ENCODE data around the gene TUBG1. TPM values are rescaled to one million over a fixed set of nuclear protein-coding genes. Genes with fewer than 3 reads are reported as not detected.

The TUBG1 gene
- total and polyA plus RNA-seq, 7 donors, result 16.2 to 39.2 (median 25.7) TPM

DNA sequence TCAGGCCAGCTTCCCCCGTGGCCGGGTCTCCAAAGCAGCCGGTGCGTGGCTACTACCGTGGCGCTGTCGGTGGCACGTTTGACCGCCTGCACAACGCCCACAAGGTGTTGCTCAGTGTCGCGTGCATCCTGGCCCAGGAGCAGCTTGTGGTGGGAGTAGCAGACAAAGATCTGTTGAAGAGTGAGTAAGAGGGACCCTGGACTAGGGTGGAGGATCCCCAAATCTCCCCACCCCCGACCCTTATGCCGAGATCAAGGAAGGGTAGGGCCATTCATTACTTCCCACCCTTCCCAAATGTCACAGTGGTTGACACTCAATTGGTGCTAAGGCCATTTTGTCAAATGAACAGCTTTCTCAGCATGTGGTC is 46.4 kb upstream of the TUBG1 start:
- TF ChIP-seq POLR2A (IDR thresholded peaks at IDR 0.05), result no peak
- TF ChIP-seq, protein P1, sequence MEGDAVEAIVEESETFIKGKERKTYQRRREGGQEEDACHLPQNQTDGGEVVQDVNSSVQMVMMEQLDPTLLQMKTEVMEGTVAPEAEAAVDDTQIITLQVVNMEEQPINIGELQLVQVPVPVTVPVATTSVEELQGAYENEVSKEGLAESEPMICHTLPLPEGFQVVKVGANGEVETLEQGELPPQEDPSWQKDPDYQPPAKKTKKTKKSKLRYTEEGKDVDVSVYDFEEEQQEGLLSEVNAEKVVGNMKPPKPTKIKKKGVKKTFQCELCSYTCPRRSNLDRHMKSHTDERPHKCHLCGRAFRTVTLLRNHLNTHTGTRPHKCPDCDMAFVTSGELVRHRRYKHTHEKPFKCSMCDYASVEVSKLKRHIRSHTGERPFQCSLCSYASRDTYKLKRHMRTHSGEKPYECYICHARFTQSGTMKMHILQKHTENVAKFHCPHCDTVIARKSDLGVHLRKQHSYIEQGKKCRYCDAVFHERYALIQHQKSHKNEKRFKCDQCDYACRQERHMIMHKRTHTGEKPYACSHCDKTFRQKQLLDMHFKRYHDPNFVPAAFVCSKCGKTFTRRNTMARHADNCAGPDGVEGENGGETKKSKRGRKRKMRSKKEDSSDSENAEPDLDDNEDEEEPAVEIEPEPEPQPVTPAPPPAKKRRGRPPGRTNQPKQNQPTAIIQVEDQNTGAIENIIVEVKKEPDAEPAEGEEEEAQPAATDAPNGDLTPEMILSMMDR (IDR thresholded peaks at IDR 0.05), result no peak
- TF ChIP-seq EP300 (IDR thresholded peaks at IDR 0.05), result no peak
- no peak for TF ChIP-seq POLR2AphosphoS5 (IDR thresholded peaks at IDR 0.05)
- H3K27me3 ChIP-seq, result no peaks in the 10 kb centered on the region
- peaks cover 0 to 52% (median 47%) of the 10 kb centered on the region in 4 donors for H3K4me1 ChIP-seq
- H3K36me3 ChIP-seq, result peaks cover 7 to 24% (median 18%) of the 10 kb centered on the region in 4 donors
- DNase-seq, result no peak
- H3K4me3 ChIP-seq, result peak overlapping the region; percentile 67 to 95 (median 80)
- peak overlapping the region; percentile 81 to 90 (median 86) for H3K27ac ChIP-seq
- intact Hi-C loops (cut with DNase I), result no loop called here
- 31 to 72% methylated on average over 14 of the region's 14 CpGs for WGBS, 2 donors
- H3K9me3 ChIP-seq, result no peaks in the 10 kb centered on the region

DNA sequence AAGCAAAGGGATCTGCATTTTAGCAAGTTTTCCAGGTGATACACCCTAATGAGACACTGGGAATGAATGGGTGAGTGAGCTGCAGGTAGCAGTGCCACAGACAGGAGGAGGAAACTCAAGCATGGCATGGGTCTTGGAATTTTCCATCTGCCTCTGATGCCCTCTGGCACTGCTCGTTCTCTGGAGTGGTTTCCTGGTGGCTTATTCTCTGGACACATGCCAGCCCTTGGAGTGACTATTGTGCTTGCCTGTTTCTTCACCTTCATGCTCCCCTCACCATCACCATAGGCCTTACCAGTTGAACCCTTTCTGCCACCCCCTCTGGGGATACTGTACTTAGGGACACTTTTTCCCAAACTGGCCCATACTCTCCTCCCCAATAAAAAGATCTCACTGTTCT is 45.9 kb upstream of the TUBG1 start:
- DNase-seq, result no peak
- no peaks in the 10 kb centered on the region for H3K9me3 ChIP-seq
- H3K36me3 ChIP-seq, result peaks cover 7 to 25% (median 18%) of the 10 kb centered on the region in 4 donors
- intact Hi-C loops (cut with DNase I), result no loop called here
- peak overlapping the region in 1 of 4 donors; percentile 95 for H3K4me3 ChIP-seq
- whole genome bisulfite sequencing, 2 donors, result 5 to 47% methylated on average over 1 of the region's 1 CpG
- H3K27me3 ChIP-seq, result no peaks in the 10 kb centered on the region
- peak overlapping the region in 1 of 4 donors; percentile 90 for H3K27ac ChIP-seq
- H3K4me1 ChIP-seq, result peaks cover 0 to 56% (median 51%) of the 10 kb centered on the region in 4 donors
- no peak for TF ChIP-seq POLR2AphosphoS5 (IDR thresholded peaks at IDR 0.05)
- TF ChIP-seq, protein P1 (IDR thresholded peaks at IDR 0.05), result no peak
- no peak for TF ChIP-seq POLR2A (IDR thresholded peaks at IDR 0.05)
- TF ChIP-seq EP300 (IDR thresholded peaks at IDR 0.05), result no peak

DNA sequence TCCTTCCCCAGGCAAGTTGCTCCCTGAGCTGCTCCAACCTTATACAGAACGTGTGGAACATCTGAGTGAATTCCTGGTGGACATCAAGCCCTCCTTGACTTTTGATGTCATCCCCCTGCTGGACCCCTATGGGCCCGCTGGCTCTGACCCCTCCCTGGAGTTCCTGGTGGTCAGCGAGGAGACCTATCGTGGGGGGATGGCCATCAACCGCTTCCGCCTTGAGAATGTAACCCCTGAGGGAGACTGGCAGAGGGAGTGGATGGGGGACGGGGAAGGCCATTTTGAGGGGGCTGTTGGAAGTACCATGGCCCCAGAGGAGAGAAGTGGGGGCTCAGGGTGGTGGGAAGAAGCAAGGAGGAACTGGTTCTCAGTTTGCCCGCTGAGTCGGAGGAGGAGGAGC is 45.5 kb upstream of the TUBG1 start:
- H3K36me3 ChIP-seq, result peaks cover 9 to 29% (median 20%) of the 10 kb centered on the region in 4 donors
- H3K4me3 ChIP-seq, result no peak overlapping the region
- DNase-seq, result no peak
- no peaks in the 10 kb centered on the region for H3K9me3 ChIP-seq
- intact Hi-C loops (cut with DNase I), result no loop called here
- H3K4me1 ChIP-seq, result peaks cover 0 to 60% (median 53%) of the 10 kb centered on the region in 4 donors
- TF ChIP-seq POLR2AphosphoS5 (IDR thresholded peaks at IDR 0.05) (no peak), POLR2A (IDR thresholded peaks at IDR 0.05) (no peak), EP300 (IDR thresholded peaks at IDR 0.05) (no peak)
- TF ChIP-seq, protein P1 (IDR thresholded peaks at IDR 0.05), result no peak
- 83 to 90% methylated on average over 9 of the region's 9 CpGs for WGBS, 2 donors
- H3K27me3 ChIP-seq, result no peaks in the 10 kb centered on the region
- H3K27ac ChIP-seq, result no peak overlapping the region

DNA sequence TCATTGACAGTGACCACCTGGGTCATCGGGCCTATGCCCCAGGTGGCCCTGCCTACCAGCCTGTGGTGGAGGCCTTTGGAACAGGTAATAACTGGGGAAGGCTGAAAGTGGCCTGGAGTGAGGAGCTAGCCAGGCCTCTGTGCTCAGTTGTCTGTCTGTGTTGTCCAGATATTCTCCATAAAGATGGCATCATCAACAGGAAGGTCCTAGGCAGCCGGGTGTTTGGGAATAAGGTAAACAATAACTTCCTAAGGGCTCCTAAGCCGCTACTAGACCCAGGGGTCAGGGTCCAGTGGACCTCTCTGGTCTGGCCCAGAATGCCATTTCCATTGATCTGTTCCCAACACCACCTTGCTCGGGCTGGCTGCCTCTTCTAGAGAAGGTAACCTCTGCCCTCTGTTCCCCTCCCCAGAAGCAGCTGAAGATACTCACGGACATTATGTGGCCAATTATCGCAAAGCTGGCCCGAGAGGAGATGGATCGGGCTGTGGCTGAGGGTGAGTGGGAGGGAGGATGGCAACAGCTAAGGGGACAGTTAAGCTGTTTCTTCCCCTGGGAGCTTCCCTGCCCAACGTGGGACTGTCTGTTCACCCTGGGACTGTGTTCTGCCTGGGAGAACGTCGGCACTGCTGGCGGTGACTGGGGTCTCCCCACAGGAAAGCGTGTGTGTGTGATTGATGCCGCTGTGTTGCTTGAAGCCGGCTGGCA is 44.5 kb upstream of the TUBG1 start:
- DNase-seq, result no peak
- 91 to 94% methylated on average over 15 of the region's 15 CpGs for WGBS, 2 donors
- Histone ChIP-seq H3K36me3 (peaks cover 19 to 40% (median 30%) of the 10 kb centered on the region in 4 donors), H3K4me3 (no peak overlapping the region), H3K27ac (peak overlapping the region in 1 of 4 donors; percentile 97), H3K9me3 (no peaks in the 10 kb centered on the region), H3K27me3 (no peaks in the 10 kb centered on the region), H3K4me1 (peaks cover 0 to 61% (median 53%) of the 10 kb centered on the region in 4 donors)
- intact Hi-C loops (cut with DNase I), result no loop called here
- TF ChIP-seq, protein P1 (IDR thresholded peaks at IDR 0.05), result no peak
- TF ChIP-seq EP300 (IDR thresholded peaks at IDR 0.05) (no peak), POLR2A (IDR thresholded peaks at IDR 0.05) (no peak), POLR2AphosphoS5 (IDR thresholded peaks at IDR 0.05) (no peak)

Measured in sigmoid colon (tissue), 7 donors.